ENCODE results near the gene PCDHGA2. TPM values are rescaled to one million over a fixed set of nuclear protein-coding genes. Genes with fewer than 3 reads are reported as not detected.

PCDHGA2 gene
- total and polyA plus RNA-seq, 7 experiments from 2014 or later, result 0.10 to 0.15 (median 0.11) TPM; not detected in 3

DNA sequence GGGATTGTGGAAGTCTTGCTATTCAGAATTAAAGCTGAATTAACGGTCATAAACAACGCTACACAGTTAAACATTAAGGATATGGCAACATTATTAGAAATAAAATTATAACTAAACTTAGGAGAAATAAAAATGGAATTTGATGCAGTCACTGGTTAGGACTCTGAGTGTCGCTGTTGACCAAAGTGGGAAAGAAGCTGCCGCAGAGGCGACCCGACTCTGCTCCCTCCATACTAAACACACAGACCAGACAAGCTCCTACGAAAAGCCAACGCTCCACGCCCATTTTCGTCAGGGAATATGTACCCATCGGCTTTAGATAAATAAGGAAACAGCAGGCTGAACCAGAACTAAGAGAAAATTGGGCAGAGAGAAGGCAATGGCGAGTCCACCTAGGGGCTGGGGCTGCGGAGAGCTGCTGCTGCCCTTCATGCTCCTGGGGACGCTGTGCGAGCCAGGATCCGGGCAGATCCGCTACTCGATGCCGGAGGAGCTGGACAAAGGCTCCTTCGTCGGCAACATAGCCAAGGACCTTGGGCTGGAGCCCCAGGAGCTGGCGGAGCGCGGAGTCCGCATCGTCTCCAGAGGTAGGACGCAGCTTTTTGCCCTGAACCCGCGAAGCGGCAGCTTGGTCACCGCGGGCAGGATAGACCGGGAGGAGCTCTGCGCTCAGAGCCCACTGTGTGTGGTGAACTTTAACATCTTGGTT lies 25.5 kb downstream of the PCDHGA2 start, which contains the start of gene PCDHGA5:
TSS of gene PCDHGA5 (plus strand) at position 211 of the 709 bp plus-strand sequence. CDS start at position 380, 169 bp downstream.
- Histone ChIP-seq H3K4me1 (ENCODE audit: control insufficient read depth in 2 of 2, insufficient read depth in 2 of 2, low read length in 2 of 2) (no peaks in the 10 kb centered on the region), H3K27me3 (ENCODE audit: control insufficient read depth in 2 of 2, insufficient read depth in 2 of 2, low read length in 2 of 2) (peaks cover 5 to 32% of the 10 kb centered on the region in 2 donors), H3K27ac (ENCODE audit: low read depth, low read length) (no peak within 1 kb of the TSS), H3K36me3 (ENCODE audit: control insufficient read depth in 2 of 3, insufficient read depth in 3 of 3, low read length in 3 of 3) (no peaks in the 10 kb centered on the region), H3K4me3 (ENCODE audit: low read length) (no peak within 1 kb of the TSS), H3K9me3 (ENCODE audit: control insufficient read depth in 2 of 3, low read length in 3 of 3) (peaks cover 0 to 54% (median 0%) of the 10 kb centered on the region in 3 experiments)
- peaks cover 52 to 91% (median 84%) of the 10 kb centered on the region in 5 donors for H3K27me3 Mint-ChIP-seq
- ChIA-PET POLR2A (no interaction called here), CTCF (no interaction called here)
- peak within 1 kb of the TSS in 2 of 10 donors; percentile 9 to 21 for H3K4me3 Mint-ChIP-seq
- ATAC-seq (no peak), DNase-seq (no peak)
- peaks cover 8 to 37% (median 19%) of the 10 kb centered on the region in 5 donors for H3K36me3 Mint-ChIP-seq
- intact Hi-C loops (cut with micrococcal nuclease), result loop anchor here in 1 of 2 donors (5.0 to 10.0 kb wide), 2 partner anchors 53 to 129 kb away; partner anchors contain the start of gene PCDHGB7
- peak within 1 kb of the TSS in 2 of 9 donors; percentile 23 to 74 for H3K27ac Mint-ChIP-seq
- peaks cover 12 to 93% (median 64%) of the 10 kb centered on the region in 11 donors for H3K9me3 Mint-ChIP-seq
- peaks cover 0 to 6% (median 3%) of the 10 kb centered on the region in 7 donors for H3K4me1 Mint-ChIP-seq

GRCh38 chr5:141366016-141366896 lies 27.7 kb downstream of the PCDHGA2 start:
- no peak for ATAC-seq
- intact Hi-C loops (cut with micrococcal nuclease), result loop anchor here in 1 of 2 donors (10.0 kb wide), 1 partner anchor 131 kb away; no protein-coding TSS in a partner anchor
- Histone ChIP-seq H3K9me3 (ENCODE audit: control insufficient read depth in 2 of 3, low read length in 3 of 3) (peaks cover 0 to 49% (median 0%) of the 10 kb centered on the region in 3 experiments), H3K27me3 (ENCODE audit: control insufficient read depth in 2 of 2, insufficient read depth in 2 of 2, low read length in 2 of 2) (peaks cover 5 to 25% of the 10 kb centered on the region in 2 donors), H3K36me3 (ENCODE audit: control insufficient read depth in 2 of 3, insufficient read depth in 3 of 3, low read length in 3 of 3) (no peaks in the 10 kb centered on the region), H3K4me3 (ENCODE audit: low read length) (no peak overlapping the region), H3K27ac (ENCODE audit: low read depth, low read length) (no peak overlapping the region), H3K4me1 (ENCODE audit: control insufficient read depth in 2 of 2, insufficient read depth in 2 of 2, low read length in 2 of 2) (no peaks in the 10 kb centered on the region)
- POLR2A ChIA-PET, result no interaction called here
- CTCF ChIA-PET, result no interaction called here
- H3K27ac Mint-ChIP-seq, result no peak overlapping the region
- no peak for DNase-seq
- H3K9me3 Mint-ChIP-seq, result peaks cover 12 to 93% (median 59%) of the 10 kb centered on the region in 11 donors
- peaks cover 54 to 93% (median 83%) of the 10 kb centered on the region in 5 donors for H3K27me3 Mint-ChIP-seq
- peaks cover 8 to 34% (median 16%) of the 10 kb centered on the region in 5 donors for H3K36me3 Mint-ChIP-seq
- no peak overlapping the region for H3K4me3 Mint-ChIP-seq
- peaks cover 2 to 12% (median 6%) of the 10 kb centered on the region in 7 donors for H3K4me1 Mint-ChIP-seq

GRCh38 chr5:141369994-141370848 lies 31.7 kb downstream of the PCDHGA2 start, which contains the start of gene PCDHGB3:
Gene PCDHGB3, plus strand, starts transcription at chr5:141370242. Its CDS starts 153 bp downstream, at chr5:141370395.
- Histone ChIP-seq H3K27me3 (ENCODE audit: control insufficient read depth in 2 of 2, insufficient read depth in 2 of 2, low read length in 2 of 2) (peaks cover 0 to 11% of the 10 kb centered on the region in 2 donors), H3K4me3 (ENCODE audit: low read length) (peak within 1 kb of the TSS; percentile 29), H3K27ac (ENCODE audit: low read depth, low read length) (no peak within 1 kb of the TSS), H3K36me3 (ENCODE audit: control insufficient read depth in 2 of 3, insufficient read depth in 3 of 3, low read length in 3 of 3) (no peaks in the 10 kb centered on the region), H3K4me1 (ENCODE audit: control insufficient read depth in 2 of 2, insufficient read depth in 2 of 2, low read length in 2 of 2) (no peaks in the 10 kb centered on the region), H3K9me3 (ENCODE audit: control insufficient read depth in 2 of 3, low read length in 3 of 3) (peaks cover 0 to 48% (median 0%) of the 10 kb centered on the region in 3 experiments)
- H3K4me3 Mint-ChIP-seq, result peak within 1 kb of the TSS; percentile 70 to 86 (median 82)
- peaks cover 3 to 93% (median 47%) of the 10 kb centered on the region in 11 donors for H3K9me3 Mint-ChIP-seq
- CTCF ChIA-PET, result interaction anchor here (0.6 to 1.2 kb wide), 5 partner anchors 51 to 539 kb away, joined by 3 to 5 read pairs (median 4); partner anchors contain the start of gene PCDHGA11
- DNase-seq (peak in 5 of 9 donors; percentile 21 to 42 (median 27)), ATAC-seq (peak; percentile 76)
- POLR2A ChIA-PET, result no interaction called here
- H3K27me3 Mint-ChIP-seq, result peaks cover 42 to 93% (median 82%) of the 10 kb centered on the region in 5 donors
- H3K27ac Mint-ChIP-seq, result no peak within 1 kb of the TSS
- peaks cover 4 to 24% (median 7%) of the 10 kb centered on the region in 5 donors for H3K36me3 Mint-ChIP-seq
- peaks cover 2 to 8% (median 6%) of the 10 kb centered on the region in 7 donors for H3K4me1 Mint-ChIP-seq
- intact Hi-C loops (cut with micrococcal nuclease), result loop anchor here (1.0 to 10.0 kb wide), 2 partner anchors 135 to 194 kb away; no protein-coding TSS in a partner anchor

GRCh38 chr5:141371572-141372475 lies 33.3 kb downstream of the PCDHGA2 start:
- intact Hi-C loops (cut with micrococcal nuclease), result no loop called here
- Mint-ChIP-seq H3K27me3 (peaks cover 32 to 85% (median 79%) of the 10 kb centered on the region in 5 donors), H3K4me3 (peak overlapping the region in 2 of 10 donors; percentile 66 to 81), H3K36me3 (peaks cover 2 to 22% (median 12%) of the 10 kb centered on the region in 5 donors), H3K4me1 (peaks cover 2 to 8% (median 6%) of the 10 kb centered on the region in 7 donors), H3K9me3 (peaks cover 8 to 93% (median 45%) of the 10 kb centered on the region in 11 donors), H3K27ac (peak overlapping the region in 1 of 9 donors; percentile 49)
- Histone ChIP-seq H3K27ac (ENCODE audit: low read depth, low read length) (no peak overlapping the region), H3K9me3 (ENCODE audit: control insufficient read depth in 2 of 3, low read length in 3 of 3) (peaks cover 0 to 41% (median 0%) of the 10 kb centered on the region in 3 experiments), H3K4me1 (ENCODE audit: control insufficient read depth in 2 of 2, insufficient read depth in 2 of 2, low read length in 2 of 2) (no peaks in the 10 kb centered on the region), H3K27me3 (ENCODE audit: control insufficient read depth in 2 of 2, insufficient read depth in 2 of 2, low read length in 2 of 2) (peaks cover 0 to 8% of the 10 kb centered on the region in 2 donors), H3K36me3 (ENCODE audit: control insufficient read depth in 2 of 3, insufficient read depth in 3 of 3, low read length in 3 of 3) (no peaks in the 10 kb centered on the region), H3K4me3 (ENCODE audit: low read length) (no peak overlapping the region)
- DNase-seq, result no peak
- no peak for ATAC-seq
- CTCF ChIA-PET, result interaction anchor here (0.6 kb wide), 1 partner anchor 957 kb away, joined by 6 read pairs; no protein-coding TSS in a partner anchor
- POLR2A ChIA-PET, result no interaction called here

GRCh38 chr5:141373673-141374317 lies 35.2 kb downstream of the PCDHGA2 start, which contains the start of gene PCDHGA6:
Gene PCDHGA6, plus strand, starts transcription at chr5:141373891. Its CDS starts 193 bp downstream, at chr5:141374084.
- H3K9me3 Mint-ChIP-seq, result peaks cover 8 to 93% (median 47%) of the 10 kb centered on the region in 11 donors

More at GRCh38 chr5:141373673-141374317, 35.2 kb downstream of the PCDHGA2 start, which contains the start of gene PCDHGA6:
- H3K9me3 ChIP-seq (ENCODE audit: control insufficient read depth in 2 of 3, low read length in 3 of 3), result peaks cover 0 to 50% (median 0%) of the 10 kb centered on the region in 3 experiments
- no peaks in the 10 kb centered on the region for H3K4me1 ChIP-seq (ENCODE audit: control insufficient read depth in 2 of 2, insufficient read depth in 2 of 2, low read length in 2 of 2)
- H3K27me3 Mint-ChIP-seq, result peaks cover 26 to 82% (median 71%) of the 10 kb centered on the region in 5 donors
- H3K4me3 Mint-ChIP-seq, result peak within 1 kb of the TSS in 9 of 10 donors; percentile 18 to 59 (median 49)
- DNase-seq, result no peak
- no peaks in the 10 kb centered on the region for H3K36me3 ChIP-seq (ENCODE audit: control insufficient read depth in 2 of 3, insufficient read depth in 3 of 3, low read length in 3 of 3)
- H3K4me3 ChIP-seq (ENCODE audit: low read length), result no peak within 1 kb of the TSS
- no peaks in the 10 kb centered on the region for H3K27me3 ChIP-seq (ENCODE audit: control insufficient read depth in 2 of 2, insufficient read depth in 2 of 2, low read length in 2 of 2)
- no peak within 1 kb of the TSS for H3K27ac Mint-ChIP-seq
- intact Hi-C loops (cut with micrococcal nuclease), result no loop called here
- POLR2A ChIA-PET, result interaction anchor here (0.7 kb wide), 1 partner anchor 198 kb away, joined by 3 read pairs; no protein-coding TSS in a partner anchor
- peaks cover 2 to 8% (median 6%) of the 10 kb centered on the region in 7 donors for H3K4me1 Mint-ChIP-seq
- no peak for ATAC-seq
- peaks cover 2 to 22% (median 12%) of the 10 kb centered on the region in 5 donors for H3K36me3 Mint-ChIP-seq
- H3K27ac ChIP-seq (ENCODE audit: low read depth, low read length), result no peak within 1 kb of the TSS
- CTCF ChIA-PET, result no interaction called here
